GM12878 (cell line): ENCODE data around the gene PTCD1. TPM values are rescaled to one million over a fixed set of nuclear protein-coding genes. Genes with fewer than 3 reads are reported as not detected.

ENCODE experiments used
- BACH1 ChIP-seq: fragments of 450-650 bp; IDR thresholded peaks from 2 replicates; pipeline ENCODE4 v1.6.1; 2017; ENCODE audit warnings: mild to moderate bottlenecking, borderline replicate concordance
- CREM ChIP-seq: IDR thresholded peaks from 2 replicates; pipeline ENCODE4 v1.6.1; 2014; ENCODE audit warnings: antibody characterized with exemption, low read depth
- EP300 ChIP-seq, 2 experiments: fragments of 150-350 bp in 1 of 2; IDR thresholded peaks; 2 replicates each; pipeline ENCODE4 v1.6.1; 2011 to 2012; ENCODE audit warnings: low read depth in 2 of 2, low read length in 2 of 2, borderline replicate concordance in 1 of 2, improper control_type of control experiment in 1 of 2, inconsistent platforms in 1 of 2; ENCODE audit not compliant: control insufficient read depth in 1 of 2
- GATAD2B ChIP-seq: fragments of 450-650 bp; conservative IDR thresholded peaks from 2 replicates; pipeline ENCODE4 v1.6.1; 2017; ENCODE audit warnings: low read depth, mild to moderate bottlenecking, moderate library complexity
- MEF2B ChIP-seq: fragments of 450-650 bp; IDR thresholded peaks from 2 replicates; pipeline ENCODE4 v1.6.1; 2018; ENCODE audit warnings: mild to moderate bottlenecking, moderate library complexity; ENCODE audit not compliant: partially characterized antibody, poor library complexity, severe bottlenecking
- MTA3 ChIP-seq: IDR thresholded peaks from 2 replicates; pipeline ENCODE4 v1.6.1; 2012; ENCODE audit warnings: low read length, inconsistent platforms, borderline replicate concordance
- RFX5 ChIP-seq: IDR thresholded peaks from 2 replicates; pipeline ENCODE4 v1.6.1; 2011; ENCODE audit warnings: low read depth, low read length, improper control_type of control experiment
- SIX5 ChIP-seq: IDR thresholded peaks from 2 replicates; pipeline ENCODE4 v1.6.1; 2011; ENCODE audit warnings: mild to moderate bottlenecking, low read depth, low read length, moderate library complexity; ENCODE audit not compliant: severe bottlenecking
- TBL1XR1 ChIP-seq: IDR thresholded peaks from 2 replicates; pipeline ENCODE4 v1.6.1; 2012; ENCODE audit warnings: low read depth, low read length, improper control_type of control experiment
- YBX1 ChIP-seq: fragments of 450-650 bp; IDR thresholded peaks from 2 replicates; pipeline ENCODE4 v1.6.1; 2016; ENCODE audit warnings: antibody characterized with exemption
- ZBED1 ChIP-seq: IDR thresholded peaks from 2 replicates; pipeline ENCODE4 v1.6.1; 2016; ENCODE audit warnings: borderline replicate concordance
- polyA plus RNA-seq, 11 experiments: library from polyadenylated mRNA; depleted of rRNA in 4 of 11; unstranded in 6 of 11; stranded (reverse) in 5 of 11; fragments of >200 nt; fragmentation: Nextera tagmentation in 4 of 11; fragmentation: Illumina TruSeq in 1 of 11; extraction: Ambion mirVana in 4 of 11; extraction: Trizol in 1 of 11; gene quantifications; 1 replicate in 1 of 11; 2 replicates in 10 of 11; pipeline versions ENCODE4 v1.2.1 to v1.2.3, GENCODE V29; 2011 to 2016; ENCODE audit warnings: inconsistent platforms in 2 of 11, missing spikeins in 2 of 11, low read depth in 1 of 11
- total RNA-seq, 4 experiments: library from RNA; depleted of rRNA in 3 of 4; stranded (reverse); fragments of >200 nt in 3 of 4; fragmentation: Illumina TruSeq in 1 of 4; extraction: Trizol in 1 of 4; gene quantifications; 2 replicates each; pipeline versions ENCODE4 v1.2.1 to v1.2.3, GENCODE V29; 2013 to 2021
- TF ChIP-seq, protein P1 (sequence below): IDR thresholded peaks from 2 replicates; pipeline ENCODE4 v1.6.1; 2011; ENCODE audit warnings: borderline replicate concordance, low read depth, mild to moderate bottlenecking, moderate library complexity, mixed read lengths, low read length; ENCODE audit not compliant: insufficient read depth; ENCODE audit errors: extremely low read length
- TF ChIP-seq, protein P2 (sequence below): fragments of 450-650 bp; IDR thresholded peaks from 2 replicates; pipeline ENCODE4 v1.6.1; 2014; ENCODE audit warnings: mild to moderate bottlenecking
- TF ChIP-seq, protein P3 (sequence below): fragments of 450-650 bp; conservative IDR thresholded peaks from 2 replicates; pipeline ENCODE4 v1.6.1; 2017; ENCODE audit warnings: mild to moderate bottlenecking, moderate library complexity
- TF ChIP-seq, protein P4 (sequence below): fragments of 450-650 bp; IDR thresholded peaks from 2 replicates; pipeline ENCODE4 v1.6.1; 2016; ENCODE audit warnings: mild to moderate bottlenecking, moderate library complexity, borderline replicate concordance
- TF ChIP-seq, protein P5 (sequence below): fragments of 450-650 bp; IDR thresholded peaks from 2 replicates; pipeline ENCODE4 v1.6.1; 2016; ENCODE audit warnings: mild to moderate bottlenecking
- TF ChIP-seq, protein P6 (sequence below): IDR thresholded peaks from 2 replicates; pipeline ENCODE4 v1.6.1; 2011; ENCODE audit warnings: low read depth, low read length, improper control_type of control experiment, borderline replicate concordance
- TF ChIP-seq, protein P7 (sequence below): IDR thresholded peaks from 2 replicates; pipeline ENCODE4 v1.6.1; 2012; ENCODE audit warnings: low read depth, low read length, improper control_type of control experiment

The PTCD1 gene
- total and polyA plus RNA-seq, 10 of the 15 experiments (the other 5 are each of a cell fraction or from before 2014, with no cell fraction given) = 0.26 to 9.7 (median 5.0) TPM

DNA sequence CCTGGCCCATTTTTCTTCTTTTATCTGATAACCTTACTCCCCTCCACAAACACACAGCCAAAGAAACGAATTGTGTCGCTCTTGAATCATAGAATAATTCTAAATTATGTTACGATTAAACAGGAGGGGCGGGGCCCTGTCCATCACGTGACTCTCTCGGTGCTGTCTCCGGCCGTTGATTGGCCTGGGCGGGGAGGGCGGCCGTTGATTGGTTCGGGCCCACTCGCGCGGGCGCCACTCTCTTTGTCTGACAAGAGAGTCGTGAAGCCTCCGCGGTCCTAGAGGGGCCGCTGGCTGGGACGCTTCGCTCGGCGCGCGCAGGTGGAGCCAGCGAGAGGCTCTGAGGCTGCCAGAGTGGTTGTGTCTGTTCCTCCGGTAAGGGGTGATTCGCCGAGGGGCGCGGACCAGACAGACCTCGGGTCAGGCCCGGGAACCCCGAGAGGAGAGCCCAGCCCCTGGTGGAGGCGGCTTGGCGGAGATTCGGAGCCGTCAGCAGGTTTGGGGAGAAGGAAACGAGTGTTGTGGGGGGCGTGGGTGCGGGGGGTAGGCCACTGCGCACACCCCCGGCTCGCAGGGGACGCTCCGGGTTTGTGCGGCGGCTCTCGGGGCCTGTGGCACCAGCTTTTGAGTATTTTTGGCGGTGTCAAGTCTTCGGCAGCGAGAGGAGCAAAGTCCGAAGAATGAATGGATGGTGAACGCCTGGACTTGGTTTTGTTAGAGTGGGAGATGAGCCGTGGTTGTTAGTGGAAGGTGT, 34.1 kb upstream of the PTCD1 start, which contains the start of gene ZNF789 (continued):
- TF ChIP-seq, protein P1, sequence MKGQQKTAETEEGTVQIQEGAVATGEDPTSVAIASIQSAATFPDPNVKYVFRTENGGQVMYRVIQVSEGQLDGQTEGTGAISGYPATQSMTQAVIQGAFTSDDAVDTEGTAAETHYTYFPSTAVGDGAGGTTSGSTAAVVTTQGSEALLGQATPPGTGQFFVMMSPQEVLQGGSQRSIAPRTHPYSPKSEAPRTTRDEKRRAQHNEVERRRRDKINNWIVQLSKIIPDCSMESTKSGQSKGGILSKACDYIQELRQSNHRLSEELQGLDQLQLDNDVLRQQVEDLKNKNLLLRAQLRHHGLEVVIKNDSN = peak; percentile 92
- 0 out of 2 replicates have a peak, but pooled peaks have one; percentile 41 for TF ChIP-seq GATAD2B
- TF ChIP-seq, protein P2, sequence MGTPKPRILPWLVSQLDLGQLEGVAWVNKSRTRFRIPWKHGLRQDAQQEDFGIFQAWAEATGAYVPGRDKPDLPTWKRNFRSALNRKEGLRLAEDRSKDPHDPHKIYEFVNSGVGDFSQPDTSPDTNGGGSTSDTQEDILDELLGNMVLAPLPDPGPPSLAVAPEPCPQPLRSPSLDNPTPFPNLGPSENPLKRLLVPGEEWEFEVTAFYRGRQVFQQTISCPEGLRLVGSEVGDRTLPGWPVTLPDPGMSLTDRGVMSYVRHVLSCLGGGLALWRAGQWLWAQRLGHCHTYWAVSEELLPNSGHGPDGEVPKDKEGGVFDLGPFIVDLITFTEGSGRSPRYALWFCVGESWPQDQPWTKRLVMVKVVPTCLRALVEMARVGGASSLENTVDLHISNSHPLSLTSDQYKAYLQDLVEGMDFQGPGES = peak; percentile 73; the same call in 1 of the 2 replicates
- no peak for TF ChIP-seq SIX5
- TF ChIP-seq EP300 (IDR thresholded peaks at IDR 0.05; ENCODE audit: borderline replicate concordance in 1 of 2, control insufficient read depth in 1 of 2, low read depth in 2 of 2, low read length in 2 of 2) = no peak
- TF ChIP-seq CREM = peak; percentile 67; the same call in 1 of the 2 replicates
- TF ChIP-seq YBX1 = no peak
- TF ChIP-seq, protein P3, sequence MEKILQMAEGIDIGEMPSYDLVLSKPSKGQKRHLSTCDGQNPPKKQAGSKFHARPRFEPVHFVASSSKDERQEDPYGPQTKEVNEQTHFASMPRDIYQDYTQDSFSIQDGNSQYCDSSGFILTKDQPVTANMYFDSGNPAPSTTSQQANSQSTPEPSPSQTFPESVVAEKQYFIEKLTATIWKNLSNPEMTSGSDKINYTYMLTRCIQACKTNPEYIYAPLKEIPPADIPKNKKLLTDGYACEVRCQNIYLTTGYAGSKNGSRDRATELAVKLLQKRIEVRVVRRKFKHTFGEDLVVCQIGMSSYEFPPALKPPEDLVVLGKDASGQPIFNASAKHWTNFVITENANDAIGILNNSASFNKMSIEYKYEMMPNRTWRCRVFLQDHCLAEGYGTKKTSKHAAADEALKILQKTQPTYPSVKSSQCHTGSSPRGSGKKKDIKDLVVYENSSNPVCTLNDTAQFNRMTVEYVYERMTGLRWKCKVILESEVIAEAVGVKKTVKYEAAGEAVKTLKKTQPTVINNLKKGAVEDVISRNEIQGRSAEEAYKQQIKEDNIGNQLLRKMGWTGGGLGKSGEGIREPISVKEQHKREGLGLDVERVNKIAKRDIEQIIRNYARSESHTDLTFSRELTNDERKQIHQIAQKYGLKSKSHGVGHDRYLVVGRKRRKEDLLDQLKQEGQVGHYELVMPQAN = peak; percentile 92
- no peak for TF ChIP-seq ZBED1
- no peak for TF ChIP-seq MTA3
- no peak for TF ChIP-seq TBL1XR1
- peak; percentile 39 for TF ChIP-seq MEF2B
- peak; percentile 81 for TF ChIP-seq RFX5
- TF ChIP-seq, protein P4, sequence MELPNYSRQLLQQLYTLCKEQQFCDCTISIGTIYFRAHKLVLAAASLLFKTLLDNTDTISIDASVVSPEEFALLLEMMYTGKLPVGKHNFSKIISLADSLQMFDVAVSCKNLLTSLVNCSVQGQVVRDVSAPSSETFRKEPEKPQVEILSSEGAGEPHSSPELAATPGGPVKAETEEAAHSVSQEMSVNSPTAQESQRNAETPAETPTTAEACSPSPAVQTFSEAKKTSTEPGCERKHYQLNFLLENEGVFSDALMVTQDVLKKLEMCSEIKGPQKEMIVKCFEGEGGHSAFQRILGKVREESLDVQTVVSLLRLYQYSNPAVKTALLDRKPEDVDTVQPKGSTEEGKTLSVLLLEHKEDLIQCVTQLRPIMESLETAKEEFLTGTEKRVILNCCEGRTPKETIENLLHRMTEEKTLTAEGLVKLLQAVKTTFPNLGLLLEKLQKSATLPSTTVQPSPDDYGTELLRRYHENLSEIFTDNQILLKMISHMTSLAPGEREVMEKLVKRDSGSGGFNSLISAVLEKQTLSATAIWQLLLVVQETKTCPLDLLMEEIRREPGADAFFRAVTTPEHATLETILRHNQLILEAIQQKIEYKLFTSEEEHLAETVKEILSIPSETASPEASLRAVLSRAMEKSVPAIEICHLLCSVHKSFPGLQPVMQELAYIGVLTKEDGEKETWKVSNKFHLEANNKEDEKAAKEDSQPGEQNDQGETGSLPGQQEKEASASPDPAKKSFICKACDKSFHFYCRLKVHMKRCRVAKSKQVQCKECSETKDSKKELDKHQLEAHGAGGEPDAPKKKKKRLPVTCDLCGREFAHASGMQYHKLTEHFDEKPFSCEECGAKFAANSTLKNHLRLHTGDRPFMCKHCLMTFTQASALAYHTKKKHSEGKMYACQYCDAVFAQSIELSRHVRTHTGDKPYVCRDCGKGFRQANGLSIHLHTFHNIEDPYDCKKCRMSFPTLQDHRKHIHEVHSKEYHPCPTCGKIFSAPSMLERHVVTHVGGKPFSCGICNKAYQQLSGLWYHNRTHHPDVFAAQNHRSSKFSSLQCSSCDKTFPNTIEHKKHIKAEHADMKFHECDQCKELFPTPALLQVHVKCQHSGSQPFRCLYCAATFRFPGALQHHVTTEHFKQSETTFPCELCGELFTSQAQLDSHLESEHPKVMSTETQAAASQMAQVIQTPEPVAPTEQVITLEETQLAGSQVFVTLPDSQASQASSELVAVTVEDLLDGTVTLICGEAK = no peak
- TF ChIP-seq, protein P5, sequence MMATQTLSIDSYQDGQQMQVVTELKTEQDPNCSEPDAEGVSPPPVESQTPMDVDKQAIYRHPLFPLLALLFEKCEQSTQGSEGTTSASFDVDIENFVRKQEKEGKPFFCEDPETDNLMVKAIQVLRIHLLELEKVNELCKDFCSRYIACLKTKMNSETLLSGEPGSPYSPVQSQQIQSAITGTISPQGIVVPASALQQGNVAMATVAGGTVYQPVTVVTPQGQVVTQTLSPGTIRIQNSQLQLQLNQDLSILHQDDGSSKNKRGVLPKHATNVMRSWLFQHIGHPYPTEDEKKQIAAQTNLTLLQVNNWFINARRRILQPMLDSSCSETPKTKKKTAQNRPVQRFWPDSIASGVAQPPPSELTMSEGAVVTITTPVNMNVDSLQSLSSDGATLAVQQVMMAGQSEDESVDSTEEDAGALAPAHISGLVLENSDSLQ = peak; percentile 97
- TF ChIP-seq, protein P6, sequence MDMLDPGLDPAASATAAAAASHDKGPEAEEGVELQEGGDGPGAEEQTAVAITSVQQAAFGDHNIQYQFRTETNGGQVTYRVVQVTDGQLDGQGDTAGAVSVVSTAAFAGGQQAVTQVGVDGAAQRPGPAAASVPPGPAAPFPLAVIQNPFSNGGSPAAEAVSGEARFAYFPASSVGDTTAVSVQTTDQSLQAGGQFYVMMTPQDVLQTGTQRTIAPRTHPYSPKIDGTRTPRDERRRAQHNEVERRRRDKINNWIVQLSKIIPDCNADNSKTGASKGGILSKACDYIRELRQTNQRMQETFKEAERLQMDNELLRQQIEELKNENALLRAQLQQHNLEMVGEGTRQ = peak; percentile 91
- TF ChIP-seq, protein P7, sequence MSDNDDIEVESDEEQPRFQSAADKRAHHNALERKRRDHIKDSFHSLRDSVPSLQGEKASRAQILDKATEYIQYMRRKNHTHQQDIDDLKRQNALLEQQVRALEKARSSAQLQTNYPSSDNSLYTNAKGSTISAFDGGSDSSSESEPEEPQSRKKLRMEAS = peak; percentile 96
- peak; percentile 33; the same call in 1 of the 2 replicates for TF ChIP-seq BACH1
